Measurements from ENCODE around the gene PDE3B. TPM values are rescaled to one million over a fixed set of nuclear protein-coding genes. Genes with fewer than 3 reads are reported as not detected.

The PDE3B gene
- 1.7 and 3.6 TPM in 2 replicates for total RNA-seq

GRCh38 chr11:14643697-14644225 is at the start of gene PDE3B:
PDE3B (plus strand) TSS chr11:14643804; CDS start chr11:14644076, 272 bp downstream.

DNA sequence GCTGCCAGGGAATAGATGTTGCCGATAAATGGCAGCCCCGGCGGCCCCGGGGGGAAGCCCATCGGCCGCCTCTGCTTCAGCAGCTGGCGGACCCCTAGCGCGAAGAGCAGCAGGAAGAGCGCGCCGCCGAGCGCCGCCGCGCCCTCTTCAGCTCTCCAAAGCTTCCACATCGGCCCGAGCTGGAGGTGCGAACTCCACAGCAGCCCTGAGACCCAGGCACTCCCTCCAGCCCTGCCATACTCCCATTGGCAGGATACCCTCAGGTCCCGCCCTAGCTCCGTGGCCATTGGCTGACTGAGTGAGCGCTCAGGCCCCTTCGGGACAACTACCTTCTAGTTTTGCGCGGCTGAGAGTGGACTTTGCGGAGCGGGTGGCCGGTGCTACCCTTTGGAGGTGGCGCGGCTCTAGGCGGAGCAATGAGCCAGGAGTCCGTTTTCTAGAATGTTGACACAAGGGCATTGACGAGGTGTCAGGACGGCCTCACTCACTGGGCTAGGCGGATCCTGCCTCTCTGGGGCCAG is 248.5 kb downstream of the PDE3B start, which contains the start of gene CYP2R1:
Gene CYP2R1 (minus strand): TSS at position 196 of the 521 bp plus-strand sequence. CDS start 26 bp downstream, at position 170.

Small RNA genes lying within 50 kb of the gene (small RNA-seq; reads per million reads assigned to genes)
- gene CALCP = not detected

Other genes starting within 250 kb of the PDE3B start
- 276 and 314 TPM in 2 replicates for gene COPB1, start 144.0 kb upstream of the PDE3B start, total RNA-seq
- gene PSMA1, start 123.4 kb upstream of the PDE3B start, total RNA-seq = 79.5 and 80.0 TPM in 2 replicates
- 6.3 and 7.3 TPM in 2 replicates for gene CYP2R1, start 248.4 kb downstream of the PDE3B start, total RNA-seq